RCC 7860 (cell line): ENCODE data around the gene SLC4A5.

Experiments used
- DNase-seq: peaks from one replicate; pipeline ENCODE4 v3.0.0-alpha.2; 2015; ENCODE audit warnings: low spot score
- FAIRE-seq: peaks from 2 replicates; lab custom pipeline; 2012; peaks lifted over from hg19 to GRCh38; lab: Jason Lieb, UNC

Gene SLC4A5

GRCh38 chr2:74314107-74314506 lies 29.1 kb downstream of the SLC4A5 start:
- no peak for FAIRE-seq
- no peak for DNase-seq

- FAIRE-seq (no peak), DNase-seq (no peak)
Measured at GRCh38 chr2:74313497-74313896, 29.7 kb downstream of the SLC4A5 start.

GRCh38 chr2:74312913-74313312 lies 30.3 kb downstream of the SLC4A5 start:
- FAIRE-seq (no peak), DNase-seq (no peak)

DNA sequence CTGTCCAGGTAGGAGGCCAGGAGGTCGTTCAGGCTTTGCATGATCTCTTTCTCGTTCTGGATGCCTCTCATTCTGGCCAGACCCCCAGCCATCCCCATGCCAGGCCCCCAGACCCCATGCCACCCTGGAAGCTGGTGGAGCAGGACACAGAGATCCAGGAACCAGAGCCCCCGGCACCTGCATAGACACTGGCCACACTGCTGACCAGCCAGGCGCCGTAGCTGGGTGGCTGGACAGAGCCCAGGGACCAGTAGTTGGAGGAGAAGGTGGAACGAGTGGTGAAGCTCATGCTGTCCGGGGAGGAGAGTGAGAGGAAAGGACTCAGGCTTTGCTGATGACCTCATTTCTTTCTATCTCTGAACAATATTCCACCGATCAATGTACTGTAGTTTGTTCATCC lies 35.5 kb downstream of the SLC4A5 start:
- DNase-seq (no peak), FAIRE-seq (no peak)

DNA sequence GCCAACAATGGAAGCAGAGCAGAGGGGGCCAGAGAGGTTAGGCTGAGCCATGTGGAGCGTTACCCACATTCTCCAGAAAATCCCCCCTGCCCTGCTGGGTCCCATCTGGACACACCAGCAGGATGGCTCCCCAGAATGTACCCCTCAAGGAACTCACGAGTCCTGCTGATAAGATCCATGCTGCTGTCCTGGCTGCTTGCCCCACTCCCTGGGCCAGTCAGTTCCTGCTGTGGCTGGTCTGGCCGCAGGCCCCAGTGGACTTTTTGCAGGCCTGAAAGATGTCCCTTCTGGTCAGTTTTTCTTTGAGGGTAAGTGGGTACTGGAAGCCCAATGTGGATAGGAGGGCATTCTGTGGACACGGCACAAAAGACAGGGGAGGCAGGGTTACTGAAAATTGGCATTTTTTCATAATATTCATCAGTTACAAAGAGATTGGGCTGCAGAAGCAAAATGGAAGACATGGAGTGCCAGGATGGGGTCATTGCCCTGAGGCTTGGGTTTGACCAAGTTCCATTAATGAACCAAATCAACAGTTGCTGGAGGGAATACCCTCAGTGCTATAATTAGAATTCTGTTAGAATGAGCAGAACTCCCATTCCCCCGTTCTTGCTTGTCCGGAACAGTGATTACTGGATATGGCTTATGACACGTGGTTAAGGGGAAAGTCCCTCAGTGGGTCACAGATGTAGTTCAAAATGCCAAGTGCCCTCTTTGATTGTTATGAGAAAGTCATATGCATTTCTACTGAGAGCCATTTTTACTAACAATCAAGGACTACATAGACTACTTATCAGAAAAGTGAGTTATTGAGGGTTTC lies 38.7 kb downstream of the SLC4A5 start:
- no peak for DNase-seq
- FAIRE-seq: no peak

DNA sequence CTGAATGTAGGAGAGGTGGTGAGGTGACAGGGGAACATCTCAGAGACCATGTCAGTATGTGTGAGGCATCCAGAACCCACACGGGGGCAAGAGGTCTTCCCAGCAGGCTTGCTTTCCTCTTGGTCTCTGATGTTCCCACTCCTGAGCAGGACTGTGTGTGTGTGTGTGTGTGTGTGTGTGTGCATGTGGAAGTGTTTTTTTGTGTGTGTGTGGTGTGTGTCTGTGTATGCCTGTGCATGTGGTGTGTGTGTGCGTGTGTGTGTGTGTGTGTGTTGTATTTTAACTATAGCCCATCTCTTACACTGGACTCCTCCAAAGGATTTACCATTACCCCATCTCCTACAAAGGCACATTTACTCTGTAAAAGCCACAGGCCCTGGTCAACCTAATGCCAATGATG lies 40.4 kb downstream of the SLC4A5 start:
- DNase-seq: no peak
- FAIRE-seq: no peak

DNA sequence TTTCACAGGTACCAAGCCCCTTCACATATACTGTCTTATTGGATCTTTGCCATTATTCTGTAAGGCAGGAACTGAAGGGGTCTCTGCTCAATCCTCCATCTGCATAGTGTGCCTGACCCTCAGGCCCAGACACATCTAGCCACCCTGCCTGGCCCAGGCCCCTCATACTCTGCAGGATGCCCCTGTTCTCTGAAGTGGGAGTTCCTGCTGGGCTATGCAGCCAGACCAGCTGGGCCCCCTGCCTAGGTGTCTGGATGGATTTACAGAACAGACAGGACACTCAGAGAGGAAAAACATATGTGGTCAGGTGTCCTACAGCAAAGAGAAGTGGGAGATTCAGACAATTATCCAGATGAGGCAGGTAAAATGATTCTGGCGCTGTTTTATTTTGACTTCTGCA lies 42.0 kb downstream of the SLC4A5 start:
- FAIRE-seq: no peak
- DNase-seq: no peak

DNA sequence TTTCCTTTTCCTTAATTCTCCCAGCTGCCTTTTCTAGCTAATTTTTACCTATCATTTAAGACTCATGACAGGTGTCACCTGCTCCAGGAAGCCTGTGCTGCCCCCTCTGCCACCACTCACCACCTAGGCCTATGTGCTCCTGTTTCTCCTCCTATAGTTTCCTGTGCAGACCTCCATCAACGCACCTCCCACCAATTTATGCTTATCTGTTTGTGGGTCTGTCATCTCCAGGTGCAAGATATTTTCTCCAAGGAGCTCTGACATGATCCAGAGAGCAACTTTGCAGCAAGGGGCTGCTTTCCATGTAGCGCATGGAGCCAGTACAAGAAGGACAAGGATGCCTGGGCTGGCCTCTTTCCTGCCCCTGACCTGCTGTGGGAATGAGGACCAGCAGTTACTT lies 42.7 kb downstream of the SLC4A5 start:
- DNase-seq (no peak), FAIRE-seq (no peak)

GRCh38 chr2:74297950-74298349 lies 45.3 kb downstream of the SLC4A5 start:
- FAIRE-seq: no peak
- no peak for DNase-seq

- FAIRE-seq: no peak
- no peak for DNase-seq
Measured at GRCh38 chr2:74297391-74297790, 45.8 kb downstream of the SLC4A5 start.

DNA sequence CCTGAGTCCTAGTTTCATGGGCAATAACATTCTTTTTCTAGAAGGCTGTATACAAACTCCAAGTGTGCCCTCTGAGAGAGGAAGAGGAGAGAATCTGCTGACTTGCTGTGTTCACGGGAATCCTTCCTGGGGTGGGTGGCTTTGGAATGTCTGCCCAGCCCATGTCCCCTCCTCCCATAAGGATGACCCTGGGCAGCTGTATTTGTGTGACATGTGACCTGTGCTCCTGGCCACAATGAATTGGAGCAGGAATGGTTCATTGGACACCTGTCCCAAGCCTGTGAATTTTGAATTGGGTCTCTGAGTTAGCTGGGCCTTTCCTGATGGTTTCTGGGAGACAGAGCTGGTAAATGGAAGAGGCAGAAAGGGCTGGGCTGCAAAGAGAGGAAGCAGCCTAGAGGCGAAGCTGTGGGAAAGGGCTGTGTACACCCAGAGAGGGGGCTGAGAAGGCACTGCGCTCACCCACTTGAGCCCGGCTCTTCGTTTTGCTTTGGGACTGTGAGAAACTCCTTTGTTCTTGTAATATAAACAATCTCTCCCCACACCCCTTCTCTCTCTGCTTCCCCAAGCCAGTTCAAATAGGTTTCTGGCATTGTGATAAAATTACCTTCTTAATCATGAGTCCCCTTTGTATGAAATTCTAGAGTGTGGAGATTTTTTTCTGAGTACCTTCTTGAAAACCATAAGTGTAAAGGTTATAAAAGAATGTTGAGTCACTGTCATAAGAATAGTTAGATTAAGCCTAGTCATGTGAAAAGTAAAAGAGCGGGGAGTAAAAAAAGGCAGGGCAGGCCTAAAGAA lies 49.8 kb downstream of the SLC4A5 start:
- no peak for FAIRE-seq

DNA sequence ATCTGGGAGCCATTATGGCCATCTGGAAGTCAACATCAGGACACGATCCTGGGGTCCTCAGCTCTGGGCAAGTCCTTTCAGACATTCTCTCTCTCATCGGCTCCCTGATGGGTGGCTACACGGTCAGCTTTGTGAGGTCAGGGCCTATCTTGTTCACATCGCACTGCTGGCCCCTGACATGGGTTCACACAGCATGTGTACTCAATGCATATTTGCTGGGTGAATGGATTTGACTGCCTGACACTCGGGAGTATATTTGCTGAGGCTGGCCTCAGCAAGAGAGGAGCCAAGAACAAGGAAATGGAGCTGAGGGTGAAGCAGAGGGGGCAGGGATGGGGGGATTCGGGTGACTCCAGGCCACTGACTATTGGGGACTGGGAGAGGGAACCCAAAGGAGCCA lies 50.5 kb downstream of the SLC4A5 start:
- DNase-seq: no peak
- no peak for FAIRE-seq

More for the DNA sequence above, 49.8 kb downstream of the SLC4A5 start:
- no peak for DNase-seq

- FAIRE-seq: no peak
- DNase-seq: no peak
Measured at GRCh38 chr2:74291886-74292621, 51.2 kb downstream of the SLC4A5 start.

DNA sequence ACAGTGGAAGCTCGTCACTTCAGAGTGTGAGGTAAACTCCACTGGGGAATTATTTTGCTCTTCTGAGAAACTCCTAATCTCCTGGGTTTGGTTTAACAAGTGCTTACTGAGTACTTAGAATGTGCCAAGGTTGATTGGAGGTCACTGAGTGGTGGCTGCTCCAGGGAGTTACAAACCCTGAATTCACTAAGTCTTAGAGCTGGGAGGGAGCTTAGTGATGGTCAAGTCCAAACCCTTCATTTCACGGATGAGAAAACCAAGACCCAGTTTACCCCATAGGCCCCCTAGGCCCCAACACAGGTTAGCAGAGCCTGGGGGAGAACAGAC lies 52.0 kb downstream of the SLC4A5 start:
- no peak for DNase-seq
- FAIRE-seq: no peak

- FAIRE-seq: no peak
- DNase-seq: no peak
Measured at GRCh38 chr2:74290466-74291217, 52.6 kb downstream of the SLC4A5 start.

DNA sequence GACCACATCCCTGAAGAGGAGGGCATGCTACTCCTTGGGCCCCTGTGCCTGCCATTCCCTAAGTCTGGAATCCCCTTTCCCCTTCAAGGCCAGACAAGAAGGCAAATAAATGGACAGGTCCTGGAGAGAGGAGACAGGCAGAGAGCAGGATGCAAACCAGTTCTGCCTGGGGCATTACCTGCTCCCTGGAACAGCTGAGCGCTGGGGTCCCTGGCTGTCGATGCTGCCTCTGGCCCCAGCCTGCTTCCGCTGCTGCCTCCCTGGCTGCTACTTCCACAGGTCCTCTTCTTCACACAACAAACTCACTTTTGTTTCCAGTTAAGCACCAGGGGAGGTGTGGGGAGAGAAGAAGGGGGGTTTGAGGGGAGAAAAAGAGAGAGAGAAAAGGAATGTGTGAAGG lies 53.1 kb downstream of the SLC4A5 start:
- no peak for DNase-seq
- FAIRE-seq: no peak

- FAIRE-seq: no peak
- no peak for DNase-seq
Measured at GRCh38 chr2:74286725-74287124, 56.5 kb downstream of the SLC4A5 start.

DNA sequence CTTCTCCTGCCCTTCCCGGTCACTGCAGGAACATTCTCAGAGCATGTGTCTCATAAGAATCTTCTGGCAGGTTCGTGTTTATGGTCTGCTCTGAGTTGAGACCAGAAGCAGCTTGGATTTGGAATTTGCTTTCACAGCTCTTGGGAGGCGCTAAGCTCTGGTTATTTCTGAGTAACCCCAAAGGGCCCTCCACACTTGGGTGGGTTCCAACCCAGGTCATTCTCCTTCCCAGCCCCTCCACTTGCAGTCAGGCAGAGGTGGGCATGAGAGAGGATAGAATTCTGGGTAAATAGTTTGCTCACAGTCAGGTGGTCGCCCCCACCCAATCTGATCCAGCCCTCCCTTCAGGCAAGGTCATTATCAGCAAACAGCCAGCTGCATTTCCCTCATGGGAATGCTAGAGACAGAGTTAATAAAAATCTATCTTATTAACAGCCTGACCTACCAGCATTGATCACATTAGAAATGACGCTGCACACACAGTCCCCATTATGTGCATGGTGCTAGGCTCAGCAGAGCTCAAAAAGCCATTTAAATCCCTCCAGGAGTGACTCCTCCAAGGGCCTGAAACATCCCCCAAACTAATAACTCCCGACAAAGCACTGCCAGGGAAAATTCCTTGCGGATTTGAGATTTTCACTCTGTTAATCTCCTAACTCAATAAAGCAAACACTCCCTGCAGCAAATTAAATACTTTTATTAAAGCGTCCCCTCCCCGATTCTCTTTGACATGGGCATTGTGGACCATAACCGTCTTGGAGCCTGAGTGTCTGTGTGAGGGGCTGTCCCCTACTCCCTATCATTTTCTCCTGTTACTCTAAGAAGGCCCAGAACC lies 61.9 kb downstream of the SLC4A5 start:
- FAIRE-seq: no peak
- DNase-seq: no peak

DNA sequence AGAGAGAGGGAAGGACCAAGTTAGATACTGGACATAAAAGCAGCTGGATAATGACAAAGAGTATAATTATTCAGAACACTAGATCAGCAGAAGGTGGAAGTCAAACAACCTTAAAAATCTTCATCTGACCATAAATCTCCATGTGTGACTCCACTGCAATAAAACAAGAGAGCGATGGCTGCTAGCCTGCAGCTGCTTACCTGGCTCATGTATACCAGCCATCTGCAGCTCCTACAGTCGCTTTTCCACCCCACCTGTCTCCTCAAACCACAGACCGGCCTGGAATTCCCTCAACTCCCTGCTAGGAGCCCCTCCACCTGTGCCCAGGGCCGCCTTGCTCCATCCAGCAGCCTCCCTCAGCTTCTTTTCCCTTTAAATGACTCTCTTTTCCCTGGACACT lies 64.5 kb downstream of the SLC4A5 start:
- no peak for FAIRE-seq
- no peak for DNase-seq

DNA sequence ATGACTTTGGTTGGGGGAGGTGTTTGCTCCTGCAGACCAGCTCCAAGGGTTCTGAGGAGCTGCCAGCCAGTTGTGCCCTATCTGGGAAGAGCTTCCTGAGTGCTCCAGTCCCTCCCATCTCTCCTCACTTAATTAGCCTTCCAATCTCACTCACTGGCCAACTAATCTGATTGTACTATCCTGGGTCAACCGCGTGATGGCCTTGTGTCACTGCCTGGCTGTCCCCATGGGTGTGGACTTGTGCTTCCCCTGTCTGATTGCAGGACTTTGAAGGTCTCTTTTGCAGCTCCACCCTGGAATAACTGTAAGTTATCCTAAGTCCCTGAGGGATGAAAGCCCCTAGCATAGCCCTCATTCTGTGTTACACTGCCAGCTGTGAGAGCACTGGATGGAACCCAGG lies 65.0 kb downstream of the SLC4A5 start:
- no peak for FAIRE-seq
- no peak for DNase-seq
